Measurements from ENCODE around the gene HEATR3. TPM values are rescaled to one million over a fixed set of nuclear protein-coding genes. Genes with fewer than 3 reads are reported as not detected.

HEATR3 gene
- total RNA-seq, 1 experiment from 2014 or later, result 14.6 TPM

- DNase-seq (ENCODE audit: low spot score), result no peak
These were observed 88.0 kb downstream of the HEATR3 start for GRCh38 chr16:50153596-50154419.

GRCh38 chr16:50154420-50154950, 88.7 kb downstream of the HEATR3 start:
- no peak for DNase-seq (ENCODE audit: low spot score)

- no peak for DNase-seq (ENCODE audit: low spot score)
These were observed 90.2 kb downstream of the HEATR3 start for GRCh38 chr16:50155925-50156324.

Other genes starting within 250 kb of the HEATR3 start
- 0.04 and 0.97 TPM in 2 replicates for gene ZNF423, start 209.9 kb upstream of the HEATR3 start, total RNA-seq (2014; rRNA removed; shearing (Covaris generic))
- 24.3 and 34.1 TPM in 2 replicates for gene CNEP1R1, start 40.7 kb upstream of the HEATR3 start, total RNA-seq (2014; rRNA removed; shearing (Covaris generic))
- gene TENT4B, start 87.3 kb downstream of the HEATR3 start, total RNA-seq (2014; rRNA removed; shearing (Covaris generic)), result 3.9 and 6.1 TPM in 2 replicates
- gene ADCY7, start 200.6 kb downstream of the HEATR3 start, total RNA-seq (2014; rRNA removed; shearing (Covaris generic)), result 28.8 and 41.6 TPM in 2 replicates